ENCODE results near the gene GJB4.
"Not testable (repeated sequence)": the region's sequence is repeated elsewhere in the genome, so short reads cannot be mapped to it uniquely, and the experiment has no call there.

DNA sequence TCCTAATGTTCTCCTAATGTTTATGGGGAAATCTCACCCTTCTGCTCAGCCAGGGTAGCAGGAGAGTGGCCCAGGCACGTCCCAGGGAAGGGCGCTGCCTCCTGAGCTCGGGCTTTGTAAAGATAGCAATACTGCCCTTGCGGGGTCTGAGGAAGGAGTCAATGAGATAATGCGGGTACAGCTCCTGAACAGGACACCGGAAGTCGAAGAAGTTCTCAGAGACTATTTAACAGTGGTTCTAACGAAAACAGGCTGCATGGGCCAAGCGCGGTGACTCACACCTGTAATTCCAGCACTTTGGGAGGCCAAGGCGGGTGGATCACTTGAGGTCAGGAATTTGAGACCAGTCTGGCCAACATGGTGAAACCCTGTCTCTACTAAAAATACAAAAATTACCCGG is 22.3 kb upstream of the GJB4 start:
- TF ChIP-seq, protein P1, sequence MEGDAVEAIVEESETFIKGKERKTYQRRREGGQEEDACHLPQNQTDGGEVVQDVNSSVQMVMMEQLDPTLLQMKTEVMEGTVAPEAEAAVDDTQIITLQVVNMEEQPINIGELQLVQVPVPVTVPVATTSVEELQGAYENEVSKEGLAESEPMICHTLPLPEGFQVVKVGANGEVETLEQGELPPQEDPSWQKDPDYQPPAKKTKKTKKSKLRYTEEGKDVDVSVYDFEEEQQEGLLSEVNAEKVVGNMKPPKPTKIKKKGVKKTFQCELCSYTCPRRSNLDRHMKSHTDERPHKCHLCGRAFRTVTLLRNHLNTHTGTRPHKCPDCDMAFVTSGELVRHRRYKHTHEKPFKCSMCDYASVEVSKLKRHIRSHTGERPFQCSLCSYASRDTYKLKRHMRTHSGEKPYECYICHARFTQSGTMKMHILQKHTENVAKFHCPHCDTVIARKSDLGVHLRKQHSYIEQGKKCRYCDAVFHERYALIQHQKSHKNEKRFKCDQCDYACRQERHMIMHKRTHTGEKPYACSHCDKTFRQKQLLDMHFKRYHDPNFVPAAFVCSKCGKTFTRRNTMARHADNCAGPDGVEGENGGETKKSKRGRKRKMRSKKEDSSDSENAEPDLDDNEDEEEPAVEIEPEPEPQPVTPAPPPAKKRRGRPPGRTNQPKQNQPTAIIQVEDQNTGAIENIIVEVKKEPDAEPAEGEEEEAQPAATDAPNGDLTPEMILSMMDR (IDR thresholded peaks at IDR 0.05; ENCODE audit: insufficient read depth, low read length) = not testable (repeated sequence)
- TF ChIP-seq POLR2AphosphoS5 (IDR thresholded peaks at IDR 0.05; ENCODE audit: low read depth); GABPA (IDR thresholded peaks at IDR 0.05; ENCODE audit: low read depth); SPI1 (IDR thresholded peaks at IDR 0.05; ENCODE audit: borderline replicate concordance, low read depth): not testable (repeated sequence)
- TF ChIP-seq, protein P2, sequence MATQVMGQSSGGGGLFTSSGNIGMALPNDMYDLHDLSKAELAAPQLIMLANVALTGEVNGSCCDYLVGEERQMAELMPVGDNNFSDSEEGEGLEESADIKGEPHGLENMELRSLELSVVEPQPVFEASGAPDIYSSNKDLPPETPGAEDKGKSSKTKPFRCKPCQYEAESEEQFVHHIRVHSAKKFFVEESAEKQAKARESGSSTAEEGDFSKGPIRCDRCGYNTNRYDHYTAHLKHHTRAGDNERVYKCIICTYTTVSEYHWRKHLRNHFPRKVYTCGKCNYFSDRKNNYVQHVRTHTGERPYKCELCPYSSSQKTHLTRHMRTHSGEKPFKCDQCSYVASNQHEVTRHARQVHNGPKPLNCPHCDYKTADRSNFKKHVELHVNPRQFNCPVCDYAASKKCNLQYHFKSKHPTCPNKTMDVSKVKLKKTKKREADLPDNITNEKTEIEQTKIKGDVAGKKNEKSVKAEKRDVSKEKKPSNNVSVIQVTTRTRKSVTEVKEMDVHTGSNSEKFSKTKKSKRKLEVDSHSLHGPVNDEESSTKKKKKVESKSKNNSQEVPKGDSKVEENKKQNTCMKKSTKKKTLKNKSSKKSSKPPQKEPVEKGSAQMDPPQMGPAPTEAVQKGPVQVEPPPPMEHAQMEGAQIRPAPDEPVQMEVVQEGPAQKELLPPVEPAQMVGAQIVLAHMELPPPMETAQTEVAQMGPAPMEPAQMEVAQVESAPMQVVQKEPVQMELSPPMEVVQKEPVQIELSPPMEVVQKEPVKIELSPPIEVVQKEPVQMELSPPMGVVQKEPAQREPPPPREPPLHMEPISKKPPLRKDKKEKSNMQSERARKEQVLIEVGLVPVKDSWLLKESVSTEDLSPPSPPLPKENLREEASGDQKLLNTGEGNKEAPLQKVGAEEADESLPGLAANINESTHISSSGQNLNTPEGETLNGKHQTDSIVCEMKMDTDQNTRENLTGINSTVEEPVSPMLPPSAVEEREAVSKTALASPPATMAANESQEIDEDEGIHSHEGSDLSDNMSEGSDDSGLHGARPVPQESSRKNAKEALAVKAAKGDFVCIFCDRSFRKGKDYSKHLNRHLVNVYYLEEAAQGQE (IDR thresholded peaks at IDR 0.05; ENCODE audit: insufficient replicate concordance, low read depth) = not testable (repeated sequence)
